ENCODE data around the gene MEGF11.
A peak's percentile ranks its signal among the peaks of the same experiment; 100 is the strongest.

The MEGF11 gene

DNA sequence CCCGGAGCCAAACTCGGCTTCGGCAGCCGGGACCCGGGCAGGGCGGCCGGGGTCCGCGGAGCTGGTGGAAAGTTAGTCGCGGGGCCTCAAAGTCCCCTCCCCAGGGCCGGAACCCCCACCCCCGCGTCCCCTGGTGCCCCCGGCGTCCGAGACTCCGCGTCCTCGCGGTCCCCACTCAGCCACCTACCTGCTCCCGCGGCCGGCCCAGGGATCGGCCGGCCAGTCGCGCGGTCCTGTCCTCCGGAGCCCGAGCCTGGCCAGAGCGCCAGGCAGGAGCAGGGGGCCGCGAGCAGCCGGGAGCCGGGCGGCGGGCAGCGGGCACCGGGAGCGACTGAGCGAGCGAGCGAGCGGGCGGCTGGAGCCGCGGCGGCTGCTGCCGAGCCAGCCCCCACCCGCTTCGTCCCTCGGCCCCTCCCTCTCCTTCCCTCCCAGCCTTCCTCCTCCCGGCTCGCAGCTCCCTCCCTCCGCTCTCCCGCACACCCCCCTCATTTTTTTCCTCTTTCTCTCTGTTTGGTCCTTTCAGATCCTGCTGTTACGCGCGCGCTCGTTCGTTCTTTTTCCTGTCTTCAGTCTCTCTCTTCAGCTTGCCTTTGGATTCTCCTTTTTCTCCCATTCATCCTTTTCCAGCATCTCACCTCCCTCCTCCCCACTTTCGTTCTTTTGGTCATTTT is at the start of gene MEGF11:
Gene MEGF11 (minus strand): TSS at position 333 of the 671 bp plus-strand sequence. CDS start 125,347 bp downstream, outside the sequence.
- FAIRE-seq, result no peak

DNA sequence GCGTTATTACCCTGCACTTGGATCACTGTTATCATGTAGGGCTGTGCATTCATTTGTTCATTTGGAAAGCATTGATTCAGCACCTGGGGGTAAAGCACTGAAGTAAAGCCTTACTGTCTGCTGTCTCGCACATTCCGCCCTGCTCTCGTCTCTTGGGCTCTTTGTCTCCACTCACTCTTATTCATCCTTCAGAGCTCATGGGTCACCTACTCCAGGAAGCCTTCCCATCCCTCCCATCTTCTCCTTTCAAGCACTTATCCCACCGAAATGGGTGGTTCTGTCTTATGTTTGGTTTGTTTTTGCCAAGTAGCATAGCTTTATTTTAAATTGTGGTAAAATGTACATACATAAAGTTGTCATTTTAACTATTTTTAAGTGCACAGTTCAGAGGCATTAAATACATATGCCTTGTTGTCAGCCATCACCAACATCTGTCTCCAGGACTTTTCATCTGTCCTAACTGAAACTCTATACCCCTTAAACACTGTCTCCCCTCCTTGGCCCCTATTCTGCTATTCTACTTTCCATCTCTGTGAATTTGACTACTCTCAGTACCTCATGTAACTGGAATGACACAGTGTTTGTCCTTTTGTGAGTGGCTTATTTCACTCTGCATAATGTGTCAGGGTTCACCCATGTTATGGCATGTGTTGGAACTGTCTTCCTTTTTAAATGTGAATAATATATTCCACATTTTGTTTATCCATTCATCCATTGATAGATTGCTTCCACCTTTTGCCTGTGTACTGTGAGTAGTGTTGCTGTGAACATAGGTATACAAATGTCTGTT is 49.1 kb upstream of the MEGF11 start:
- no peak for DNase-seq (ENCODE audit: insufficient read length, low spot score)
- no peak for FAIRE-seq

More for the DNA sequence above, at the start of gene MEGF11:
- peak; percentile 21 for DNase-seq (ENCODE audit: insufficient read length, low spot score)

DNA sequence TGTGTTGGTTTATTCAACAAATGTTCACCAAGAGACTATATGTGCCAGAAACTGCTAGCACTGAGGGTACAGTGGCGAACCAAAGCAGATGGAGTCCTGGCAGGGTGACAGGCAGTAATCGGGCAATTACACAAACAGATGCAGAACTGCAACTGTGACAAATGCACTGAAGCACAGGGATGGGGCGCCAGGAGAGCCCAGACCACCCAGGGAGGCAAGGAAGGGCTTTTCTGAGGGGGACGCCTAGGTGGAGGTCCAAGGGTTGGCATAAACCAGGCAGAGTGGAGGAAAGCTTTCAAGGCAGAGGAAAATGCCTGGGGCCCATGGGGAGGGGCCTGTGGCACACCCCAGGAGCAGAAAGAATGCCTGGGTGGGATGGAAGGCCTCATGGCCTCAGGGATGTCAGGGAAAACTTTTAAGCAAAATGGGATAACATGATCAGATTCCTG is 45.3 kb upstream of the MEGF11 start:
- FAIRE-seq, result no peak
- no peak for DNase-seq (ENCODE audit: insufficient read length, low spot score)

DNA sequence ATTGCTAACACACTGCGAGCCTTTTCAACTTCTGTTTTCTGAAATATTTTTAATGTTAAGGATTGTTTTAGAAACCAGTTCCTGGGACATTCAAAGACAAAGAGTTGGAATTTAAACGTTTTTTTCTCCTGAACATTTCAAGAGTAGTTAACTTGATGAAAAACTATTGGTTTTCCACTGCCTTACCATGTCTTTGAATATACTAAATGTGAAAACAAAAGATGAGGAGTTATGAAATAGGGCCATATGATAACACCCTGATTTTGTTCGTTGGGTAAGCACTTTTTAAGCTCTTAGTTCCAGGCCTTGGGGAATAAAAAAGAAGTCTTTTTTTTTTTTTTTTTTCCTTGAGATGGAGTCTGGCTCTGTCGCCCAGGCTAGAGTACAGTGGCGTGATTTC is 42.6 kb upstream of the MEGF11 start:
- DNase-seq (ENCODE audit: insufficient read length, low spot score) (no peak), FAIRE-seq (no peak)

DNA sequence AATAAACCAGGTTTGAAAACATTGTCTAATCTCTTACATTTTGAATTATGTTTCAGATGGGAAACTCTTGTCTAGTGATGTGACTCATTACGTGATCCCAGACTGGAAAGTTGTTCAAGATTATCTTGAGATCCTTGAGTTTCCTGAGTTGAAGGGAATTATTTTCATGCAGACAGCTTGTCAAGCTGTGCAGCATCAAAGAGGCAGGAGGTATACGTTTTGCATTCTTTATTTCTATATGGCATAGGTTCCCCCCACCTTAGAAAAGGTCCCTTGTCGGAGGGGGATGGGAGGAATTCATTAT is 41.3 kb upstream of the MEGF11 start:
- FAIRE-seq (no peak), DNase-seq (ENCODE audit: insufficient read length, low spot score) (peak; percentile 21)

DNA sequence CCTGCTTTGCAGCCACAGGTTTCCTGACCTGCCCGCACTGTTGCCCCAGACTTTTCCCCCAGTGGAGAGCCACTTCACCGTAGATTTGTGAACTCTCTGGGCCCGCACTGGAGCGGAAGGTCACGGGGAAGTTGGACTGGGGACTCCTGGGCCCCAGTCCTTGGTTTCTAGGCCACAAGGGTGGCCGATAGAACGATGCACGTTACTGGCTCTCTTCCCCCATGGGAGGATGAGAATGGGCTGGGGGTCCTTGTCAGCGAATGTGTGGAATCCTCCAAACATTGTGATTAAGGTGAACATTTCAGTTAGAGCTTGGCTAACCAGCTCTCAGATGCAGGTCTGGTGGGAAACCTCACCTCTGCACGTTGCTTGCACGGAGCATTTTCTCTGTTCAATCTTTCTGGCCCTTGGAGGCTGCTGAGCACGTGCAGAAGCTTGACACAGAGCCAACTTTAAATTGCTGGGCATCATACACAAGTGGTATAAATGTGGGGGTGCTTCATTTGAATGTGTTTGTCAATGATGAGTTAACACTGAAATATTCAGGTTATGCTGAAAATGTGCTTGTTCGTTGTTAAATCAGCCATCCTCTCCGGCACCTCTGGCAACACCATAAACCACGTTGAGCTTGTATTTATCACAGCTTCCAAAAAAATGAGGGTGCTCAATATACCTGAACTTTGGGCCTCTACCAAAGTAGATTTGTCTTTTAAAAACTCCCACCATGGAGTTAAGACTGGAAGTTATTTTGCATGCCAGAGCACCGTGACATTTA is 40.8 kb upstream of the MEGF11 start:
- FAIRE-seq (no peak), DNase-seq (ENCODE audit: insufficient read length, low spot score) (peak; percentile 75)

DNA sequence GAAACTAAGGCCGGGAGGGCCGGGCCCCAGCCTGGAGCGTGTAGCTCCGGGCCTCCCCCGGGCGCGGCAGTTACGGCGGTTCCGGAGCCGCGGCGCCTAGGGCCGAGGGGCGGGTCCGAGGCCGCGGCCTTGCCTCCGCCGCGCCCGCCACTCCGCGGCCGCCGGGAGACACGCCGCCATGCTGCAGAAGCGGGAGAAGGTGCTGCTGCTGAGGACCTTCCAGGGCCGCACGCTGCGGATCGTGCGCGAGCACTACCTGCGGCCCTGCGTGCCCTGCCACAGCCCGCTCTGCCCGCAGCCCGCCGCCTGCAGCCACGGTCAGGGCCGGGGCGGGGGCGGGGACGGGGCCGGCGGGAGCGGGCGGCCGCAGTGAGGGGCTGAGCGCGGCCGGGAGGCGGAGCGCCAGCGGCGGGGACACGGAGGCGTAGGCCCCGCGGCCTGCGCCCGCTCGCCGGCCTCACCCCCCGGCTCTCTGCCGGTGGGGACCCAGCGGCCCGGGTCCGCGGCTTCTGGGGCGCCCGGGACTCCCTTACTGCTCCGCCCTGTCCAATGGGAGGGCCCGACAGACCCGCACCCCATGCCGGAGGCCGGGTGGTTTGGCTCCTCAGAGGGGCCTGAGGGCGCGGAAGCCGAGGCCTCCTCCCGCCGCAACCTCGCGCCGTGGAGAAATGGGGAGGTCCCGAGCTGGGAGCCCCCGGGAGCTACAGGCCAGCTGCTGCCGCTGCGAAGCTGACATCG is 40.0 kb upstream of the MEGF11 start, which contains the start of gene DIS3L:
Gene DIS3L (plus strand): TSS at position 150 of the 738 bp plus-strand sequence. CDS start 29 bp downstream, at position 179.
- DNase-seq (ENCODE audit: insufficient read length, low spot score) (peak; percentile 53), FAIRE-seq (no peak)

DNA sequence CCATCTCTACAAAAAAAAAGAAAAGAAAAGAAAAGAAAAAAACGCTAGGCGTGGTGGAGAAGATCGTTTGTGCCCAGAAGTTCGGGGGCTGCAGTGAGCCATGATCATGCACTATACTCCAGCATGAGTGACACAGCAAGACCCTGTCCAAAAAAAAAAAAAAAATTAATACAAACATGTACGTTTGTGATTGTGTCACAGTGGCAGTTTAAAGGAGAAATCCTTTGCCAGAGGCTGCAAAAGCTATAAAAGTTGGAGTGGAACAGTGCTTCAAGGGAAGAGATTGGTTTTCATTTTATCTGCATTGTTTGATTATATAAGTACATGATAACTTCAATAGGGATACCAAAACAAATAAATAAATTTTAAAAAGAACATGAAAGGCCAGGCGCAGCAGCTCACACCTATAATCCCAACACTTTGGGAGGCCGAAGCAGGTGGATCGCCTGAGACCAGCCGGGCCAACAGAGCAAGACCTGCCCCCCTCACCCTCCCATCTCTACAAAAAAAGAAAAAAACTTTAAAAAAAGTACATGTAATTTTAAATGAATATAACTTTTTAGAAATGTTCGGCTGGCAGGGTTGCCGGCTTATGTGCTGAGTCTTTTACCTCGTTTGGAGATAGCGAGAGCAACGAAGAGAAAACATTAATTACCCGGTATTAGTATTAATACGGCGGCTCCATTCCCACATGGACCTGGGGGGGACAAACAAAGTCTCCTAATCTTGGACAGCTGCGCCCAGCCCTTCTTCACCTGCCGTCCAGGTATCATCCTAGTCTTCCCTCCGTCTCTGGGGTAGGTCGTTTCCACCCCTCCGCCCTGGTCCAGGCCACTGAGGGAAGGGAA is 39.2 kb upstream of the MEGF11 start:
- FAIRE-seq (no peak), DNase-seq (ENCODE audit: insufficient read length, low spot score) (no peak)

DNA sequence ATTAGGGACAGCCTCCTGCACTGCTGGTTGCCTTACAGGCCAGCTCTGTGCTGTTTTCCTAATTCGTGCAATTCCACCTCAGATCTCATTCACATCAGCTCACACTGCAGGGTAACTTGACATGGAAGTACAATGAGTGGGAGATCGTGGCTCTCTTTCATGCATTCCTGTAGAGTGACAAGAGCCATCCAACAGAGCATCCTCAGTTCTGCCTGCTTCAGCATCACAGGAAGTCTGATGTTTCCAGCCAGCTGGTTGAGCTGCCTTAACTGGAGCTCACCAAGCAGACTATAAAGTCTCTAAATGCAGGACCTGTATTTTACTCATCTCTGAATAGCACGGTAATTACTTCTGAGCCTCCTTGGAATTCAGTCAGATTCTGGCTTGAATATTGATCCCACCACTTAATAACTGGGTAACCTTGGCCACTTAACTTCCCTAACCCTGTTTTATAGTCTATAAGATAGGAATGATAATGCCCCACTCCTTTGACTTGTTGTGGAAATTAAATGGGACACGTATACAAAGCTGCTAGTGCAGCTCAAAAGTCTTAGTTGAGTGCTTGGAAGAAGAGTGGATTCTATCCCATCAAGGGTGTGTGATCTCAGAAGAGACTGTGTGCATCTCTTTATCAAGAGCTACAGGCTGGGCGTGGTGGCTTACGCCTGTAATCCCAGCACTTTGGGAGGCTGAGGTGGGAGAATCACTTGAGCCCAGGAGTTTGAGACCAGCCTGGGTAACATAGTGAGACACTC is 38.4 kb upstream of the MEGF11 start:
- FAIRE-seq (no peak), DNase-seq (ENCODE audit: insufficient read length, low spot score) (no peak)

DNA sequence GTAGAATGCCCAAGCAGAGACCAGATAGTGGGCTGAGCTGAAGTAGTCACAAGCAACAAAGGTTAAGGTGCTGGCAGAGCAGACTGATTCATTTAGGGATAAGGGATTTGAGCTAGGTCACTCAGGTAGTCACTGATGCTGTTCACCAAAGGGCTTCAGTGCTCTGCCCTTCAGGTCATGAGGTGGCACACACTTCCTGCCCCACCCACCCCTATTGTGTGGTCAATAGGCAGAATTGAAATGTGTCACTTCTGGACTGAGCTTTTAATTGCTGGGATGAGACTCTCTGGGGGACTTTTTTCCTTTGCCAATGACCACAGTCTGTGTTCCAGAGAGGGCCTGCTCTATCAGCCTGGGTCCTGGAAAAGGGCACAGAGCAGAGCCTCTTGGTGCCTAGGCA is 37.0 kb upstream of the MEGF11 start:
- DNase-seq (ENCODE audit: insufficient read length, low spot score) (no peak), FAIRE-seq (no peak)

DNA sequence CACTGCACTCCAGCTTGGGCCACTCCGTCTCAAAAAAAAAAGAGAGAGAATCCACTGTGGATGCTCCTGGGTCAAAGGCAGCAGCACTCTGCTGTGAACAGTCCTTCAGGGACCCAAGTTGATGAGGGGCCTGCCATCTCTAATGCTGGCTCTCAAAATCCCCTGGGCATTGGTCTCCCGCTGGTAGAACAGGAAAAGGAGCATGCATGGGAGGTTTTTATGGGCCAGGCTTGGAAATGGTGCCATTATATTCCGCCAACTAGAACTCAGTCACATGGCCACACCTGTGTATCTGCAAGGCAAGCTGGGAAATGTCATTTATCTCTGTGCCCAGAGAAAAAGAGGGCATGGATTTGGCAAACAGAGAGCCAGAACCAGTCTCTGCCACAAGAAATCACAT is 36.5 kb upstream of the MEGF11 start:
- DNase-seq (ENCODE audit: insufficient read length, low spot score), result no peak
- FAIRE-seq, result no peak

DNA sequence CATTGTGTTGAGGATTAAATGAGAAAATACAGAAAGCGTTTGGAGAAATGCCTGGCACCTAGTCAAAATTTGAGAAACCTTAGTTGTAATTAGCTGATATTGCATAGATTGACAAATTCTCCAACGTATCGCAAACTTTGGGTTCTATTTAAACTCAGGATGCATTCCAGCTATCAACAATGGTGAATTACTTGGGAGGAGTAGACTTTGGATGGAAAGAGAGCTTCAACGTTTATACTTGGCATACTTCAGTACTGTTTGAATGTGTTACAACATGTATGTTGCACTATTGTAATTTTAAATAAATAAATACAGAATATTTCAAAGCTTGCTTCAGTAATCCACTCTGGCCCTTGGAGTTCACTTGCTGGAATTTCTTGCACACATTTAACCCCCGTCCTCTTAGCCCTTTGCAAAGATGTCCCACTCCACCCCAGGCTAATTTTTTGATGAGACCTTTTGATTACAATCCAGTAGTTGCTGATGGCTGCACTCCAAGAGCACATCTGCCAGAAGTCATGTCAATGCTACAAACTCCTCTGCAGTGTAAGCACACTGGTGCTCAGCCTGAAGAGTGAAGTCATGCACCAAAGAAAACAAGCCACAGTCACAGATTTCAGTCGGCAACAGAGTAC is 35.1 kb upstream of the MEGF11 start:
- DNase-seq (ENCODE audit: insufficient read length, low spot score) (no peak), FAIRE-seq (no peak)

DNA sequence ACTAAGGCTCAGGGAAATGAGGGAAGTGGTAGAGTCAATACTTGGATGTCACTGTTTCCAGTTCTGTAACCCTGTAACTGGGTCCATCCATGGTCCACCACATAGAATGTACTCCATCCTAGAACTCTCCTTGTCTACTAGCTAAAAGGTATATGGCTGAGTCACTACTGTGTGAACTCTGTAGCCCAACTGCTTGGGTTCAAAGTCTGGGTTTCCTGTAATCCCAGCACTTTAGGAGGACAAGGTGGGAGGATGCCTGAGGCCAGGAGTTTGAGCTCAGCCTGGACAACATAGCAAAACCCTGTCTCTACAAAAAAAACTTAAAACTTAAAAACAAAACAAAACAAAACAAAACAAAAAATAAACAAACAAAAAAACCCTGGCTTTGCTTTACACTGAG is 34.5 kb upstream of the MEGF11 start:
- no peak for DNase-seq (ENCODE audit: insufficient read length, low spot score)
- FAIRE-seq, result no peak

DNA sequence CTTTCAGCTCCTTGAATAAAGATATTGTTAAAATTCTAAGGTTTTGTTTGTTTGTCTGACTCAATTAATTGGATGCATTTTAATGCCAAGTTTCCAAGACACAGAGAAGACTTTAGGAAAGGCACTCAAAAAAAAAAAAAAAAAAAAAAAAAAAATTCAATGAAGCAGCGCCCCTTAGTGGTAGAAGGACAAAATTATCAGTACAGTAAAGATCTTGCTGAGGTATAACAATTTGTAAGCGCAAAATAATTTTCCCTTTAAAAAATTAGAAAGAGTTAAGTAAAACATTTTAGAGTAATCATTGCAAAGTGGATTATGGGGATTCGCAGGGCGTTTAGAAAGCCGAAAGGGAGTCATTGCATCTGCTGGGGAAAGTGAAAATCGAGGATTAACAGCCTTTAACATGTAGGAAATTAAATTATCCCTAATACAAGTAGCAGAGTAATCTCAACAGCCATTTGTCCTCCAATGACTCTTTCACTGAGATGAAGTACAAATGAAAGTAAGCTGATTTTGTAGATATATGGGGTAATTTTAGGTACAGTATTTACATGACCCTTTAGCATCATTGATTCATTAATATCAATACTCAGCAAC is 34.0 kb upstream of the MEGF11 start:
- FAIRE-seq (no peak), DNase-seq (ENCODE audit: insufficient read length, low spot score) (no peak)

DNA sequence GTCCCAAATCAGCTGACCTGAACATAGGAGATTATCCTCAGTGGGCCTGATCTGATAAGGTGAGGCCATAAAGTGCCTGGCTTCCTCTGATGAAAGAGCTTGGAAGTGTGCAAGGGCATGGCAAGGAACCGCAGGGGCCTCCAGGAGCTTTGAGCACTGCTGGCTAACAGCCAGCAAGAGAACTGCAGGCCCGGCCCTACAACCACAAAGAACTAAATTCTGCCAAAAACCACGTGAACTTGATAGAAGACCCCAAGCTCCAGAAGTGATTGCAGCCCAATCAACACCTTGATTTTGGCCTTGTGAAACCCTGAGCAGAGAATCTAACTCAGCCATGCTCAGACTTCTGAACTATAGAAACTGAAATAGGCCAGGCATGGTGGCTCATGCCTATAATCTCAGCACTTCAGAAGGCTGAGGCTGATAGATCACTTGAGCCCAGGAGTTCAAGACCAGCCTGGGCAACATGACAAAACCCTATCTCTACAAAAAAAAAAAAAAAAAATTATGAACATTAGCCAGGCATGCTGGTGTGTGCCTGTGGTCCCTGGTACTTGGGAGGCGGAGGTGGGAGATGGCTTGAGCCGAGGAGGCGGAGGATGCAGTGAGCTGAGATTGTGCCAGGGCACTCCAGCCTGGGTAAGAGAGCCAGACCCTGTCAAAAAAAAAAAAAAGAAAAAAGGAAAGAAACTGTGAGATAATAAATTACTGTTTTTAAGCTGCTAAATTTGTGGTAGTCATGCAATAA is 32.2 kb upstream of the MEGF11 start:
- no peak for DNase-seq (ENCODE audit: insufficient read length, low spot score)
- FAIRE-seq, result no peak

DNA sequence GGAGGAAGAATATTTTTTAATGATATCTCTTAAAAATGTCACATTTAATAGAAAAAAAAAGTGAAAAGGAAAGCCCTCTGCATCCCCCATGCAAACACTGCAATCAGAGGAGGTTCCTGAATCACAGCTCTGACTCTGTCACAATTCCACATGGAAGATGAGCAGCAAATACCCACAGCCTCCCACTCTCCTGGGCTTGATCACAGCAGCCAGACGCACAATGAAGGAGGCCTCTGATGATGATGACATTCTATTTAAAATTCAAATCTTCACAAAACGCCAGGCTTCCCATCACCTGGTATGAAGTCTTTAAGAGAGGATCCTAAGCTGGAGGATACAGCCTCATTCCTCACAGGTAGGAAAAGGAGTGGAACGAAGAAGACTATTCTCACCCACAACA is 30.7 kb upstream of the MEGF11 start:
- DNase-seq (ENCODE audit: insufficient read length, low spot score) (no peak), FAIRE-seq (no peak)

DNA sequence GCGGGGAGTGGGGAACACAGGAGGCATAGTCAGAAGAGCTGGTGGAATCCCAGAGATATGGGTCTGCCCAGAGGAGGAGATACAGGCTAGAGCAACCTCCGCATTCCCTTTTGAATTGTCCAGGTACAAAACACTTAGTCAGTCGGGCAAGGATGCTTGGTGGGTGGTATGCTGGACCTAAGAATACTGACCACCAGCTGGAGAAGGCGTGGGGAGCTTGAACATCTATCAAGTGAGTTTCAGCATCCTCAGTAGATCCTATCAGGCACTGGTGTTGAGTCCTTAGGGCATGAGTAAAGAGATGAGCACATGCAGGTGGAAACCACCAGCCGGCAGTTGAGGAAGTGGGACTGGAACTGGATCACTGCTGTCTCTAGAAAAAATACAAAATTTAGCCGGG is 25.1 kb upstream of the MEGF11 start:
- no peak for FAIRE-seq

DNA sequence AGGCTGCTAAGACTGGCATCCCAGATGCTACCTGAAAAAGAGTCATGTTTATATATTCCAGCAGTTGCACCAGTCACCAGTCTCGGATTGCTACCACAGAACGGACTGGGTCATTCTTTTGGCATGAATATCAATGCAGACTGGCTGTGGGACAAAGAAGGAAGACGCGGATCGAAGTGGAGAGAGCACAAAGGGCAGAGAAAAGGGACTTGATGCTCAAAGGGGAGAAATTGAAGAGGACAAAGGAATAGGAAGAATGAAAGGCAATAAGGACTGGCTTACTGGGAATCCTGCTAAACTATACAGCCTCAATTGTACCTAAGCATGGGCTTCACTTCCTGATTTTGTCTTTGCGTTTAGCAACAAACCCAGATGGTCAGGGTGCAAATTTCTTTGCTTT is 24.5 kb upstream of the MEGF11 start:
- DNase-seq (ENCODE audit: insufficient read length, low spot score), result no peak
- FAIRE-seq, result no peak

More for the DNA sequence above, 25.1 kb upstream of the MEGF11 start:
- DNase-seq (ENCODE audit: insufficient read length, low spot score), result no peak
